Neural cell (in vitro differentiated cells): ENCODE results near the gene C22orf31. TPM values are rescaled to one million over a fixed set of nuclear protein-coding genes. Genes with fewer than 3 reads are reported as not detected.

Experiments used
- H2AFZ ChIP-seq: fragments of 200-600, 300-800 bp; sonication (generic), shearing (Covaris generic); 2 replicates; pipeline ENCODE4 v1.6.0; 2014; ENCODE audit warnings: low read depth, mild to moderate bottlenecking, antibody characterized with exemption, low read length, moderate library complexity
- H3F3A ChIP-seq: fragments of 200-600 bp; shearing (Covaris generic); 2 replicates; pipeline ENCODE4 v1.6.1; 2016; ENCODE audit warnings: mild to moderate bottlenecking, moderate library complexity, mixed read lengths, antibody characterized with exemption, low read length; ENCODE audit not compliant: insufficient read depth, poor library complexity, severe bottlenecking
- H3K27ac ChIP-seq: fragments of 200-600, 300-800 bp; sonication (generic), shearing (Covaris generic); 2 replicates; pipeline ENCODE4 v1.5.1; 2014; ENCODE audit warnings: mild to moderate bottlenecking, low read length, moderate library complexity
- H3K27me3 ChIP-seq: fragments of 300-800, 200-600 bp; sonication (generic), shearing (Covaris generic); 2 replicates; pipeline ENCODE4 v1.6.0; 2014; ENCODE audit warnings: mild to moderate bottlenecking, low read depth, low read length, moderate library complexity; ENCODE audit not compliant: insufficient read depth
- H3K36me3 ChIP-seq: fragments of 300-800, 200-600 bp; sonication (generic), shearing (Covaris generic); 2 replicates; pipeline ENCODE4 v1.5.1; 2014; ENCODE audit warnings: mild to moderate bottlenecking, antibody characterized with exemption, low read length, moderate library complexity; ENCODE audit not compliant: insufficient read depth
- H3K4me2 ChIP-seq: fragments of 300-800, 200-600 bp; sonication (generic), shearing (Covaris generic); 2 replicates; pipeline ENCODE4 v1.6.0; 2014; ENCODE audit warnings: mild to moderate bottlenecking, low read length
- H3K4me3 ChIP-seq: fragments of 300-800, 200-600 bp; sonication (generic), shearing (Covaris generic); 2 replicates; pipeline ENCODE4 v1.5.1; 2014; ENCODE audit warnings: mild to moderate bottlenecking, low read length, moderate library complexity
- H3K79me2 ChIP-seq: fragments of 200-600 bp; shearing (Covaris generic); replicated peaks from 2 replicates; pipeline ENCODE4 v1.6.0; 2014; ENCODE audit warnings: mild to moderate bottlenecking, low read length, moderate library complexity; ENCODE audit not compliant: insufficient read depth
- H3K9ac ChIP-seq: fragments of 300-800, 200-600 bp; sonication (generic), shearing (Covaris generic); 2 replicates; pipeline ENCODE4 v1.6.1; 2016; ENCODE audit warnings: mild to moderate bottlenecking, low read length, mixed read lengths
- H3K9me2 ChIP-seq: fragments of 200-600 bp; shearing (Covaris generic); 2 replicates; pipeline ENCODE4 v1.6.1; 2016; ENCODE audit warnings: mild to moderate bottlenecking, low read length, mixed read lengths; ENCODE audit not compliant: insufficient read depth
- H3K9me3 ChIP-seq: fragments of 200-600, 300-800 bp; sonication (generic), shearing (Covaris generic); 2 replicates; pipeline ENCODE4 v1.6.1; 2016; ENCODE audit warnings: mild to moderate bottlenecking, mixed run types, low read length, moderate library complexity, mixed read lengths
- H4K20me1 ChIP-seq: fragments of 200-600 bp; shearing (Covaris generic); 2 replicates; pipeline ENCODE4 v1.6.1; 2016; ENCODE audit warnings: mild to moderate bottlenecking, mixed run types; ENCODE audit not compliant: insufficient read depth
- EP300 ChIP-seq: fragments of 450-650 bp; conservative IDR thresholded peaks from 2 replicates; pipeline ENCODE4 v1.6.1; 2014; ENCODE audit warnings: antibody characterized with exemption, mild to moderate bottlenecking, moderate library complexity; ENCODE audit not compliant: poor library complexity, severe bottlenecking
- EZH2 ChIP-seq: fragments of 200-600, 300-800 bp; shearing (Covaris generic), sonication (generic); IDR thresholded peaks from 2 replicates; pipeline ENCODE4 v1.6.1; 2014; ENCODE audit warnings: antibody characterized with exemption, low read length, borderline replicate concordance, mild to moderate bottlenecking; ENCODE audit not compliant: insufficient read depth, poor library complexity, severe bottlenecking
- MXI1 ChIP-seq: fragments of 450-650 bp; conservative IDR thresholded peaks from 2 replicates; pipeline ENCODE4 v1.6.1; 2014; ENCODE audit warnings: antibody characterized with exemption, mild to moderate bottlenecking; ENCODE audit not compliant: poor library complexity, severe bottlenecking
- POLR2AphosphoS5 ChIP-seq: IDR thresholded peaks from 2 replicates; pipeline ENCODE4 v1.6.1; 2012
- RAD21 ChIP-seq: fragments of 450-650 bp; conservative IDR thresholded peaks from 2 replicates; pipeline ENCODE4 v1.6.1; 2014; ENCODE audit warnings: antibody characterized with exemption, mild to moderate bottlenecking, moderate library complexity
- SMC3 ChIP-seq: fragments of 450-650 bp; conservative IDR thresholded peaks from 2 replicates; pipeline ENCODE4 v1.6.1; 2014; ENCODE audit warnings: antibody characterized with exemption, mild to moderate bottlenecking, moderate library complexity; ENCODE audit not compliant: poor library complexity
- TAF1 ChIP-seq: IDR thresholded peaks from 2 replicates; pipeline ENCODE4 v1.6.1; 2012; ENCODE audit warnings: low read depth
- polyA plus RNA-seq: library from polyadenylated mRNA; depleted of rRNA; stranded (reverse); fragments of >200 nt; gene quantifications from 2 replicates; pipeline ENCODE4 v1.2.3, GENCODE V29; 2014
- TF ChIP-seq, protein P1 (sequence below): fragments of 450-650 bp; IDR thresholded peaks from 2 replicates; pipeline ENCODE4 v1.5.1; 2014; ENCODE audit warnings: antibody characterized with exemption, mild to moderate bottlenecking, moderate library complexity; ENCODE audit not compliant: poor library complexity, severe bottlenecking
- TF ChIP-seq, protein P2 (sequence below): IDR thresholded peaks from 2 replicates; pipeline ENCODE4 v1.6.1; 2012; ENCODE audit warnings: borderline replicate concordance

Gene C22orf31
- polyA plus RNA-seq, 1 donor from 2014 or later = not detected

DNA sequence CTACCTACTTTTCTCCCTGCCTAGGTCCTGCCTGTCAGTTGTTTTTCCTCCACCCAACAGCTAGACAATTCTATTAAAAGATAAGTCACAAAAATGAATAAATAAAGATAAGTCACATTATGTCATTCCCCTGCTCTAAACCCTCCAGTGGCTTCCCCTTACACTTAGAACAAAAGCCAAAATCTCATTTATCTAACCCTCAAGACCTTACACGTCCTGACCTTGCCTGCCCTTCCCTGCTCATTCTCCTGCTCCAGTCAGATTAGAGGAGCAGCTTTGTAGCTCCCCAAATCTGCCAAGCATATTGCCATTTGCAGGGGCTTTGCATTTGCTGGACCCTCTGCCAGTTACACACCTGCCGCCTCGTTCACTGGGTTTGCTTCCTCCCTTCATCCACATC, 27.9 kb upstream of the C22orf31 start:
- Histone ChIP-seq H3K9me3 (no peaks in the 10 kb centered on the region), H3K36me3 (no peaks in the 10 kb centered on the region), H3K4me2 (no peak overlapping the region), H2AFZ (no peak overlapping the region), H3K9ac (no peak overlapping the region), H4K20me1 (no peaks in the 10 kb centered on the region), H3K4me3 (no peak overlapping the region), H3F3A (no peaks in the 10 kb centered on the region), H3K9me2 (no peaks in the 10 kb centered on the region), H3K79me2 (no peaks in the 10 kb centered on the region), H3K27ac (no peak overlapping the region), H3K27me3 (no peaks in the 10 kb centered on the region)
- TF ChIP-seq EZH2 (no peak), MXI1 (no peak), TAF1 (no peak), EP300 (no peak), POLR2AphosphoS5 (no peak), SMC3 (no peak), RAD21 (no peak)
- TF ChIP-seq, protein P1, sequence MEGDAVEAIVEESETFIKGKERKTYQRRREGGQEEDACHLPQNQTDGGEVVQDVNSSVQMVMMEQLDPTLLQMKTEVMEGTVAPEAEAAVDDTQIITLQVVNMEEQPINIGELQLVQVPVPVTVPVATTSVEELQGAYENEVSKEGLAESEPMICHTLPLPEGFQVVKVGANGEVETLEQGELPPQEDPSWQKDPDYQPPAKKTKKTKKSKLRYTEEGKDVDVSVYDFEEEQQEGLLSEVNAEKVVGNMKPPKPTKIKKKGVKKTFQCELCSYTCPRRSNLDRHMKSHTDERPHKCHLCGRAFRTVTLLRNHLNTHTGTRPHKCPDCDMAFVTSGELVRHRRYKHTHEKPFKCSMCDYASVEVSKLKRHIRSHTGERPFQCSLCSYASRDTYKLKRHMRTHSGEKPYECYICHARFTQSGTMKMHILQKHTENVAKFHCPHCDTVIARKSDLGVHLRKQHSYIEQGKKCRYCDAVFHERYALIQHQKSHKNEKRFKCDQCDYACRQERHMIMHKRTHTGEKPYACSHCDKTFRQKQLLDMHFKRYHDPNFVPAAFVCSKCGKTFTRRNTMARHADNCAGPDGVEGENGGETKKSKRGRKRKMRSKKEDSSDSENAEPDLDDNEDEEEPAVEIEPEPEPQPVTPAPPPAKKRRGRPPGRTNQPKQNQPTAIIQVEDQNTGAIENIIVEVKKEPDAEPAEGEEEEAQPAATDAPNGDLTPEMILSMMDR = no peak
- TF ChIP-seq, protein P2, sequence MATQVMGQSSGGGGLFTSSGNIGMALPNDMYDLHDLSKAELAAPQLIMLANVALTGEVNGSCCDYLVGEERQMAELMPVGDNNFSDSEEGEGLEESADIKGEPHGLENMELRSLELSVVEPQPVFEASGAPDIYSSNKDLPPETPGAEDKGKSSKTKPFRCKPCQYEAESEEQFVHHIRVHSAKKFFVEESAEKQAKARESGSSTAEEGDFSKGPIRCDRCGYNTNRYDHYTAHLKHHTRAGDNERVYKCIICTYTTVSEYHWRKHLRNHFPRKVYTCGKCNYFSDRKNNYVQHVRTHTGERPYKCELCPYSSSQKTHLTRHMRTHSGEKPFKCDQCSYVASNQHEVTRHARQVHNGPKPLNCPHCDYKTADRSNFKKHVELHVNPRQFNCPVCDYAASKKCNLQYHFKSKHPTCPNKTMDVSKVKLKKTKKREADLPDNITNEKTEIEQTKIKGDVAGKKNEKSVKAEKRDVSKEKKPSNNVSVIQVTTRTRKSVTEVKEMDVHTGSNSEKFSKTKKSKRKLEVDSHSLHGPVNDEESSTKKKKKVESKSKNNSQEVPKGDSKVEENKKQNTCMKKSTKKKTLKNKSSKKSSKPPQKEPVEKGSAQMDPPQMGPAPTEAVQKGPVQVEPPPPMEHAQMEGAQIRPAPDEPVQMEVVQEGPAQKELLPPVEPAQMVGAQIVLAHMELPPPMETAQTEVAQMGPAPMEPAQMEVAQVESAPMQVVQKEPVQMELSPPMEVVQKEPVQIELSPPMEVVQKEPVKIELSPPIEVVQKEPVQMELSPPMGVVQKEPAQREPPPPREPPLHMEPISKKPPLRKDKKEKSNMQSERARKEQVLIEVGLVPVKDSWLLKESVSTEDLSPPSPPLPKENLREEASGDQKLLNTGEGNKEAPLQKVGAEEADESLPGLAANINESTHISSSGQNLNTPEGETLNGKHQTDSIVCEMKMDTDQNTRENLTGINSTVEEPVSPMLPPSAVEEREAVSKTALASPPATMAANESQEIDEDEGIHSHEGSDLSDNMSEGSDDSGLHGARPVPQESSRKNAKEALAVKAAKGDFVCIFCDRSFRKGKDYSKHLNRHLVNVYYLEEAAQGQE = no peak

DNA sequence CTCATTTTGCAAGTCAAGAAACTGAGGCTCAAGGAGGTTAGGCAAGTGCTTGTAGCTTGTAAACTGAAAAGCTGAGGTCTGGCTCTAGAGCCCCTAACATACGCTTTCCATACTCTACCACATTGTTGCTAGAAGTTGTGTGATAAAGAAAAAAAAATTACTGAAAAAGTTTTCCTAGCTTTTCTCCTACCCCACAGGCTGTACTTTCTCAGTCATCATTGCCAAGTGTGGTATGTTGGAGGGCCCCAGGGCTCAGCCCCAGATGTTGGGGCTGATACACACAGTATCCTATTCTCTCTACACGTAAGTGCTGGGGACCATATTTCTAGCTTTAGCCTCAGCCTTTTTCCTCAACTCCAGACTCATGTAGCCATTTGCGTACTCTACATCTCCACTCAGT, 27.2 kb upstream of the C22orf31 start:
- Histone ChIP-seq H3K27me3 (no peaks in the 10 kb centered on the region), H3K4me2 (no peak overlapping the region), H3K9me3 (no peaks in the 10 kb centered on the region), H3K27ac (no peak overlapping the region), H3K4me3 (no peak overlapping the region), H3K36me3 (no peaks in the 10 kb centered on the region), H2AFZ (no peak overlapping the region), H4K20me1 (no peaks in the 10 kb centered on the region), H3K9ac (no peak overlapping the region), H3K9me2 (no peaks in the 10 kb centered on the region), H3K79me2 (no peaks in the 10 kb centered on the region), H3F3A (no peaks in the 10 kb centered on the region)
- no peak for TF ChIP-seq MXI1
- TF ChIP-seq EZH2 = no peak
- TF ChIP-seq RAD21 = no peak
- TF ChIP-seq SMC3 = no peak
- TF ChIP-seq, protein P1 = no peak
- no peak for TF ChIP-seq EP300
- TF ChIP-seq, protein P2 = no peak
- TF ChIP-seq POLR2AphosphoS5 = no peak
- no peak for TF ChIP-seq TAF1
